HG02678 (cell line): ENCODE measurements around the gene AFDN.

Experiments used
- ATAC-seq: cut with Tn5 transposase; IDR thresholded peaks from one replicate; pipeline ENCODE4 v1.9.1; 2021; ENCODE audit warnings: mild to moderate bottlenecking, moderate library complexity; ENCODE audit not compliant: unreplicated experiment

The AFDN gene, protein sequence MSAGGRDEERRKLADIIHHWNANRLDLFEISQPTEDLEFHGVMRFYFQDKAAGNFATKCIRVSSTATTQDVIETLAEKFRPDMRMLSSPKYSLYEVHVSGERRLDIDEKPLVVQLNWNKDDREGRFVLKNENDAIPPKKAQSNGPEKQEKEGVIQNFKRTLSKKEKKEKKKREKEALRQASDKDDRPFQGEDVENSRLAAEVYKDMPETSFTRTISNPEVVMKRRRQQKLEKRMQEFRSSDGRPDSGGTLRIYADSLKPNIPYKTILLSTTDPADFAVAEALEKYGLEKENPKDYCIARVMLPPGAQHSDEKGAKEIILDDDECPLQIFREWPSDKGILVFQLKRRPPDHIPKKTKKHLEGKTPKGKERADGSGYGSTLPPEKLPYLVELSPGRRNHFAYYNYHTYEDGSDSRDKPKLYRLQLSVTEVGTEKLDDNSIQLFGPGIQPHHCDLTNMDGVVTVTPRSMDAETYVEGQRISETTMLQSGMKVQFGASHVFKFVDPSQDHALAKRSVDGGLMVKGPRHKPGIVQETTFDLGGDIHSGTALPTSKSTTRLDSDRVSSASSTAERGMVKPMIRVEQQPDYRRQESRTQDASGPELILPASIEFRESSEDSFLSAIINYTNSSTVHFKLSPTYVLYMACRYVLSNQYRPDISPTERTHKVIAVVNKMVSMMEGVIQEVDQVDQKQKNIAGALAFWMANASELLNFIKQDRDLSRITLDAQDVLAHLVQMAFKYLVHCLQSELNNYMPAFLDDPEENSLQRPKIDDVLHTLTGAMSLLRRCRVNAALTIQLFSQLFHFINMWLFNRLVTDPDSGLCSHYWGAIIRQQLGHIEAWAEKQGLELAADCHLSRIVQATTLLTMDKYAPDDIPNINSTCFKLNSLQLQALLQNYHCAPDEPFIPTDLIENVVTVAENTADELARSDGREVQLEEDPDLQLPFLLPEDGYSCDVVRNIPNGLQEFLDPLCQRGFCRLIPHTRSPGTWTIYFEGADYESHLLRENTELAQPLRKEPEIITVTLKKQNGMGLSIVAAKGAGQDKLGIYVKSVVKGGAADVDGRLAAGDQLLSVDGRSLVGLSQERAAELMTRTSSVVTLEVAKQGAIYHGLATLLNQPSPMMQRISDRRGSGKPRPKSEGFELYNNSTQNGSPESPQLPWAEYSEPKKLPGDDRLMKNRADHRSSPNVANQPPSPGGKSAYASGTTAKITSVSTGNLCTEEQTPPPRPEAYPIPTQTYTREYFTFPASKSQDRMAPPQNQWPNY (N-terminal part only)

DNA sequence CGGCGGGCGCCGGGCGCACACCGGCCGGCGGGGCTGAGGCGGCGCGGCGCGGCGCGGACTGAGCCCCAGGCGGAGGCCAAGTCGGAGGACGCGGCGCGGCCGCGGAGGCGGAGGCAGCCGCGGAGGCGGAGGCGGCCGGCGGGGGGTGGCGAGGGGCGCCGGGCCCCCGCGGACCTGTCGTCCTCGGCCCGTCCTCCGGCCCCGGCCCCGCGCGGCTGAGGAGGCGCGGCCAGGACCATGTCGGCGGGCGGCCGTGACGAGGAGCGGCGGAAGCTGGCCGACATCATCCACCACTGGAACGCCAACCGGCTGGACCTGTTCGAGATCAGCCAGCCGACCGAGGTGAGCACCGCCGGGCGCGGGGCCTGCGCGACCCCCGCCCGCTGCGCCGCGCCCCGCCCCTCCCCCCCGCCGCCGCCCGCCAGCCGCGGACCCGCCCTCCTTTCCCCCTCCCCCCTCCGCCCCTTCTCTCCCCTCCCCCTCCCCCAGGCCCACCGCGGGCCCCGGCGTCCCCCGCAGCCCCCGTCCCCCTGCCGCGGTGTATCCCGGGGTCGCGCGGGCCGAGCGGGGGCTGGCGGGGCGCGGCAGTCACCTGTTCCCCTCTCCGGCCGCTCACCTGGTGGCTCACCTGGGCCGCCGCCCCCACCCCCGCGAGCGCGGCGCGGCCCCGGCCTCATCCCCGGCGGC lies at the start of gene AFDN:
TSS of gene AFDN (plus strand) at position 16 of the 687 bp plus-strand sequence. CDS start at position 238, 222 bp downstream.
- peak; percentile 35 for ATAC-seq

- ATAC-seq = no peak
Observed at GRCh38 chr6:167778497-167779128, 48.1 kb upstream of the AFDN start.

- no peak for ATAC-seq
Observed at GRCh38 chr6:167779129-167779992, 47.4 kb upstream of the AFDN start.

DNA sequence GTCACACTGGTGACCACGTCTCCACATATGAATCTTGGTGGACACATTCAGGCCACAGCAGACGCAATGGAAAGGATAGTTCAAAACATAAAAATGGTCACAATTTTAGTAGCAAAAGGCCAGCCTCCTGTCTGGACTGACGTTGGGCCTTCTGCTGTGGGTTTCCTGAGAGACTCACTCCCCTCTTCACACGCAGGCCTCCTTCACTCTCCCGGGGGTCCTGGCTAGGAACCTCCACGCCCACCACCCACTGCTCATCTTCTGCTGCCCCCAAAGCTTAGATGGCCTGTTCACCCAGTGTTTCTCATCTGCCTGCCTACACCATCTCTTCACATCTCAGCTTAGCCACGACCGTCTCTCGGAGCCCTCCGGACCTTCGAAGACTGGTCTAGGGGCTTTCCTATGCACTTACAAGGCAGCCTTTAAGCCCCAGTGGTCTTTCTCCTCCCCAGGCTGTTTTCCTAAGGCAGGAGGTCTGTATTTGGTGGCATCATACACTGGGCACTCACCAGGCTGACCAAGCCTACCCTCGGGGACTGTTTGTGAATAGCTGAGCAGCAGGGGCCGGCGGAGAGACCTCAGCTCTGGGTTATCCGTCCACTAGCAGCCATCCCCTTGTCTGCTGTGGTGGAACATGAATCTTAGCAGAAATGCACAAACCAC lies 46.6 kb upstream of the AFDN start:
- ATAC-seq = no peak

DNA sequence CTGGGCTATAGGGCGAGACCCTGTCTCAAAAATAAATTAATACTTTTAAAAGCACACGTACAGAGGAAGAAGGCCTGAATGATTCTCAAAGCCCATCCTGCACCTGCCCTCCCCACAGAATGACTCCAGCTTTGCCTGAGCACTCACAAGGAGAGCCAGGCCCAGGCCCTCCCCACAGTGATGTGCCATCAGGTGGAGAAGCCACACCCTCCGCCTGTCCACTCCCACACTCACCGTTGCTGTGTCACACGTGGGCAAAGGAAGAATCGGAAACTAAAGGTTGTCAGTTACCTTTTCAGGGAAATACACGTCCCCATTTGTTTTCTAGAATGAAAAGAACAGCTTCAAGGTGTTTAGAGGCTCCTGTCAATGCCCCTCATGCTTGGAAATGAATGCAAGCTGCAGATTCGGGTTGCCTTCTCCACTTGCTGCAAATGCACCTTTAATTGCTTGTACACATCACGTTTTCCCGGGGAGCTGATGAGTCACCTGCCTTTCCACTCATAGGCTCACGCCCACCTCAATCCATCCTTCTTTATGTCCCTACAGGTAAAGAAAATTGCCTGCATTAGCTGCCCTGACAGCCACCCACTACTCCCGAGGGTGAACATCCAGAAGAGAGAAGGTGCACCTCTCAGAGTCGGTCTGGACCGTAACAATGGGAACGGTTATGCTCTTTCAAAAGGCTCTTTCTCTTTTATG lies 45.5 kb upstream of the AFDN start:
- ATAC-seq = no peak

DNA sequence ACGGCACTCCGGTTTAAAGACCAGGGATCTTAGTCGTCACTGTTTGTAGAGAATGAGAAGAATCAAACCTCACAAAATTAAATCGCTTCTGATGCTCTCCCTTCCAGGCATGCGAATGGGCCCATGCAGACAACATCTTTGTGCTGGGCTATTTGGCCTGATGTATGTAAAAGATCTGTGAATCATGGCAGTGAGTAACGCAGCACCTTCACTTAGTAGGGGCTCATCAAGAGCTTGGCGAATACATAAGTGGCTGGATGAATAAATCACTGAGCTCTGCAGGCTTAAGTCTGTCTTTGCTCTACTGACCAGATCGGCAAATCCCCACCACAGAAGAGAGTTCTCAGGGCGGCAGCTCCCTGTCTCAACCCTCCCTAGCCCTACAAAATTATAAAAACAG lies 44.8 kb upstream of the AFDN start:
- no peak for ATAC-seq

DNA sequence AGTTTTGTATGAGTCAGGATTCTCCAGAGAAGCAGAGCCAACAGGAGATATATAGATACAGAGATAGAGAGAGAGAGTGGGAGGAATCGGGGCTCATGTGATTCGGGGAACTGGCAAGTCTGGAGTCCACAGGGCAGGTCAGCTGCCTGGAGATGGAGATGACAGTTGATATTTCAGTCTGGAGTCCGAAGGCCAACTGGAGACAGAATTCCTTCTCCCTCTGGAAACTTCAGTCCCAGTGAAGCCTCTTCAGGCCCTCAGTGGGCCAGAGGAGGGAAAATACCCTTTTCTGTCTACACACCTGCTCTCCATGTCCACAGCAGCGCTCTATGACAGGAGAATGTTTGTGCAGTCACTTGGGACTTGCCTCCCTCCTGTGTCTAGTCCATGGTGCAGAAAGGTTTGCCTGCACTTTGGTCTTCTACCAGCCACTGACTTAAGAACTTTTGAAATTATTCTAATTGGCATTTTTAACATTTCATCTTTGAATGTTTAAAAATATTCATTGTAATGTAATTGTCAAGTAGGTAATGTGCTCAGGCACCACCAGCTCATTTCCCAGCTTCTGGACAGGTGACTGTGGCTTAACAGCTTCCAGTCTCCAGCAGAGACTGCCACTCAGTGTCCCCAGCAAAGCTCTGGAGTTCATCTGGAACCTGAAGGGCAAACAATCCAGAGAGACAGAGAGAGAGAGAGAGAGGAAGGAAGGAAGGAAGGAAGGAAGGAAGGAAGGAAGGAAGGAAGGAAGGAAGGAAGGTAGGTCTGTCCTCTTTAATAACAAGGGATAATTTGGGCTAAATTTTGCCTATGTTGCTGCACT lies 43.8 kb upstream of the AFDN start:
- no peak for ATAC-seq

GRCh38 chr6:167786853-167787675 lies 39.6 kb upstream of the AFDN start:
- no peak for ATAC-seq

DNA sequence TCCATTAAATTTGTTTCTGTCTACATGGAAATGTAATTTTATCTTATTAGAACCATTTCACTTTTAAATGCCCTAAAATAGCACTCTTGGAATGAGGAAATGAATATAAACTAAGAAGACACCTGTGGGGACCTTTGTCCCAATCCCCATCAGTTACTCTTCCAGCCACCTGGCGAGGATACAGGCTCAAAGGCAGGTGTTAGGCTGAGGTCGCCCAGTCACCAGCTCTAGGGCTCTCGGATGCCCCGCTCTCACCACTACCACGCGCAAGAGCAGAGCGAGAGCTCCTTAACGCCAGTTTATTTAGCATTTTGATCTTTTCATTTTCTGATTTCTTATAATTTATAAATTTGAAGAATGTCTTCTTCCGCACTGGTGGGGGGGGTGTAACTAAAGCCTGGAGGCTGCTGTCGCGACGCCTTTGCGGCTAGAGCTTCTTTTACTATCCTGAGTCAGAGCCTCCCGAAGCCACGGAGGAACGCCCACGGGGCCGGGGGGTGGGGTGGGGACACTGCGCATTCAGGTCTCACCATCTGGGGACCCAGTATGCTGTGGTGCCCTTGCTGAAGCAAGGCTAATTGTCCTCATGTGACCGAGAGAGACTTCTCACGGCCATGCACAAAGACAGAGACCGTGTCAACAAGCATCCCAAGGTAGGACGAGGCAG lies 38.7 kb upstream of the AFDN start:
- ATAC-seq = no peak

GRCh38 chr6:167788563-167788903 lies 38.2 kb upstream of the AFDN start:
- no peak for ATAC-seq

DNA sequence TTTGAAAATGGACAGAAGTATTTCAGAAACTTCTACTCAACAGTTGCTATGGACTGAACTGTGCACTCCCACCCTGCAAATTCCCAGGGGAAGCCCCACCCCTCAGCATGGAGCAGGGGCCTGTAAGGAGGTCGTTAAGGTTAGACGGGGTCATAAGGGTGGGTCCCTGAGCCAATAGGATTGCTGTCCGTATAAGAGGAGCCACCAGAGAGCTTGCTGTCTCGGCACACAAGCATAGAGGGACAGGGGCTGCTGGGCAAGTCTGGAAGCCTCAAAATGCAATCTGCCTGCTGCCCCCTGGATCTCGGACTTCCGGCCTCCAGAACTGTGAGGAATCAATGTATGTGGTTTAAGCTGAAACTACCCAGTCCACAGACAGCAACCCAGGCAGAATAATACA lies 37.4 kb upstream of the AFDN start:
- ATAC-seq = no peak

- no peak for ATAC-seq
Observed at GRCh38 chr6:167791091-167791779, 35.5 kb upstream of the AFDN start.

DNA sequence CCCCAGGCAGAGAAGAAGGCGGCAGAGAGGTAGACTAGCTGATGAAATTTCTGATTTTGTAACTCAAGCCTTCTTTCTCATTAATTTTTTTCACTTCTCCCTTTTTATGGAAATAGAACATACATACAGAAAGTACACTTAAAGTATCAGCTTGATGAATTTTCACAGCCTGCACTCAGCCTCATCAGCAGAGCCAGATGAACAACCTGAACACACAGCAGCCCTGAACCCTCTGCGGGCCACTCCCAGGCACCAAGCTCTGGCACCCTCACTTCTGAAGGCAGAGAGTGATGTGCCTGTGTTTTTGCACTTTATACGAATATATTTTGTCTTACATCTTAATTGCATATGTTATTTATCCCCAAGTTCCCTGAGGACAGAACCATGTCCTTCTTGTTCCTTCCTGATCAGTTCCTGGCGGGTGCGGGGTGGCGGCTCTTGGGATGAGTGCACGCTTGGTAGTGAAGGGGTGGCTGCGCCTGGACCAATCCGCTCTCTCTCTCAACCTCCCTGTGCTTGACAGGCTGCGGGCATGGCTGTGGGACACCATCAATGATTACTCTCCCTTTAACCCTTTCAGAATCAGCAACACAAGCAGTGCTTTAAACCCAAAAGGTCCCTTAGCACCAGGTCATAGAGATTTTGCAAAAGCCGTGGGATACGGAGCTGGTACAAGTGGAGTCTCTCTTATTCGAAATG lies 34.8 kb upstream of the AFDN start:
- no peak for ATAC-seq

GRCh38 chr6:167793421-167793820 lies 33.3 kb upstream of the AFDN start:
- no peak for ATAC-seq
